CD4-positive, alpha-beta T cell (primary cell): Measurements from ENCODE around the gene GEMIN7. TPM values are rescaled to one million over a fixed set of nuclear protein-coding genes. Genes with fewer than 3 reads are reported as not detected.

ENCODE experiments used
- ATAC-seq: fragments of 200-7000 bp; cut with Tn5 transposase; one replicate; pipeline ENCODE4 v1.10.0; 2022; ENCODE audit warnings: mild to moderate bottlenecking; ENCODE audit not compliant: poor library complexity
- CTCF ChIA-PET: fragments of 350-600 bp; sonication (Branson Sonifier 250); formaldehyde crosslinking; loops from one replicate; lab custom pipeline; 2021; ENCODE audit warnings: antibody characterized with exemption, inconsistent platforms; lab: Charles Lee
- POLR2A ChIA-PET: fragments of 350-600 bp; sonication (Branson Sonifier 250); formaldehyde crosslinking; loops from one replicate; lab custom pipeline; 2021; ENCODE audit warnings: antibody characterized with exemption, inconsistent platforms; lab: Charles Lee
- DNase-seq, 14 experiments: peaks; one replicate each; pipeline ENCODE4 v3.0.0-alpha.2; 2013 to 2020; ENCODE audit warnings: mixed read lengths in 2 of 14
- H3K27ac ChIP-seq, 2 donors: one replicate each; pipeline versions ENCODE4 v1.5.1 to v1.7.0; 2013; ENCODE audit warnings: low read length in 2 of 2, low read depth in 1 of 2, mild to moderate bottlenecking in 1 of 2
- H3K27me3 ChIP-seq, 2 experiments: 1 replicate in 1 of 2; 2 replicates in 1 of 2; pipeline versions ENCODE4 v1.6.1 to v1.7.0; 2013; ENCODE audit warnings: low read length in 2 of 2, control low read depth in 1 of 2, mild to moderate bottlenecking in 1 of 2, moderate library complexity in 1 of 2; ENCODE audit not compliant: insufficient read depth in 2 of 2, control insufficient read depth in 1 of 2
- H3K36me3 ChIP-seq: one replicate; pipeline ENCODE4 v1.6.1; 2013; ENCODE audit warnings: low read length, control low read depth; ENCODE audit not compliant: insufficient read depth
- H3K4me1 ChIP-seq: one replicate; pipeline ENCODE4 v1.6.1; 2013; ENCODE audit warnings: low read length, control low read depth; ENCODE audit not compliant: insufficient read depth
- H3K4me3 ChIP-seq: one replicate; pipeline ENCODE4 v1.5.1; 2013; ENCODE audit warnings: mild to moderate bottlenecking, low read length, moderate library complexity
- H3K9me3 ChIP-seq, 2 experiments: 1 replicate in 1 of 2; 2 replicates in 1 of 2; pipeline versions ENCODE4 v1.6.1 to v1.7.0; 2013; ENCODE audit warnings: low read length in 2 of 2, mild to moderate bottlenecking in 2 of 2, control low read depth in 1 of 2, moderate library complexity in 1 of 2; ENCODE audit not compliant: control insufficient read depth in 1 of 2, insufficient read depth in 1 of 2
- H3K27ac Mint-ChIP-seq: one replicate; pipeline ENCODE4 v1.8.0; 2020; ENCODE audit warnings: mixed read lengths
- H3K27me3 Mint-ChIP-seq: one replicate; pipeline ENCODE4 v1.8.0; 2021; ENCODE audit warnings: mixed read lengths
- H3K36me3 Mint-ChIP-seq: one replicate; pipeline ENCODE4 v1.8.0; 2021; ENCODE audit warnings: low read depth, mixed read lengths
- H3K4me1 Mint-ChIP-seq: one replicate; pipeline ENCODE4 v1.8.0; 2021; ENCODE audit warnings: low read depth, mixed read lengths
- H3K4me3 Mint-ChIP-seq: one replicate; pipeline ENCODE4 v1.8.0; 2020; ENCODE audit warnings: mild to moderate bottlenecking, mixed read lengths
- H3K9me3 Mint-ChIP-seq: one replicate; pipeline ENCODE4 v1.8.0; 2020; ENCODE audit warnings: mixed read lengths
- CTCF ChIP-seq: fragments of 200-600 bp; IDR thresholded peaks from one replicate; pipeline ENCODE4 v1.8.0; 2022; ENCODE audit warnings: antibody characterized with exemption, mild to moderate bottlenecking
- intact Hi-C, 2 experiments: fragments of 100-400 bp; cut with DNase I in 1 of 2; cut with micrococcal nuclease in 1 of 2; formaldehyde crosslinking; loops; one replicate each; pipeline versions ENCODE4 v1.15.1 to v1.9.0; 2023 to 2025; cut with DNase I, micrococcal nuclease
- total RNA-seq, 174 experiments: library from RNA in 2 of 174; stranded (reverse) in 2 of 174; gene quantifications; one replicate each; pipeline ENCODE4 v1.2.3 and lab custom pipeline; 2021 to 2026

The GEMIN7 gene
- total RNA-seq, 2 experiments from 2014 or later: 4.0 to 4.8 TPM

DNA sequence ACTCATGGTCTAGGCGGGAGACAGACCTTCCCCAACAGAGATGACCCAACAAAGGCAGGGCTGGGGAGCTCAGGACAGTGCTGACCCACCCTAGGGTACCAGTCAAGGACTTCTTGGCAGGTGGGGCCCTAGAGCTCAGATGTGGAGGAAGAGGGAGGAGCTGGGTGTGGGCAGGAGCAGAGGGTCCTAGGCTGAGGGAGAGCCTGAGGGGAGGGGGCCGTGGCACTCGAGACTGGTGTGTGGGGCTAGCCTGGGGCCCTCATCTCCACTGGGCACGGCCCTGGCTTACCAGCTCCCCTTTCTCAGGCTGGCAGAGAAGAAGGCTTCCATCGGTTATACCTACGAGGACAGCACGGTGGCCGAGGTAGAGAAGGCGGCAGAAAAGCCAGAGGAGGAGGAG lies 21.6 kb upstream of the GEMIN7 start:
- intact Hi-C loops: no loop called here
- no peak for DNase-seq
- no peak for TF ChIP-seq CTCF
- POLR2A ChIA-PET: no interaction called here
- H3K9me3 Mint-ChIP-seq: no peaks in the 10 kb centered on the region
- H3K4me1 ChIP-seq: peaks cover 3% of the 10 kb centered on the region
- H3K9me3 ChIP-seq: no peaks in the 10 kb centered on the region
- peaks cover 4% of the 10 kb centered on the region for H3K4me1 Mint-ChIP-seq
- no peaks in the 10 kb centered on the region for H3K27me3 Mint-ChIP-seq
- no peak overlapping the region for H3K4me3 ChIP-seq
- ATAC-seq: no peak
- CTCF ChIA-PET: interaction anchor here (1.3 kb wide), 1 partner anchor 69 kb away, joined by 4 read pairs; no protein-coding TSS in a partner anchor
- H3K27me3 ChIP-seq: no peaks in the 10 kb centered on the region
- peaks cover 94% of the 10 kb centered on the region for H3K36me3 Mint-ChIP-seq
- no peak overlapping the region for H3K27ac ChIP-seq
- no peak overlapping the region for H3K4me3 Mint-ChIP-seq
- peaks cover 90% of the 10 kb centered on the region for H3K36me3 ChIP-seq
- H3K27ac Mint-ChIP-seq: no peak overlapping the region

DNA sequence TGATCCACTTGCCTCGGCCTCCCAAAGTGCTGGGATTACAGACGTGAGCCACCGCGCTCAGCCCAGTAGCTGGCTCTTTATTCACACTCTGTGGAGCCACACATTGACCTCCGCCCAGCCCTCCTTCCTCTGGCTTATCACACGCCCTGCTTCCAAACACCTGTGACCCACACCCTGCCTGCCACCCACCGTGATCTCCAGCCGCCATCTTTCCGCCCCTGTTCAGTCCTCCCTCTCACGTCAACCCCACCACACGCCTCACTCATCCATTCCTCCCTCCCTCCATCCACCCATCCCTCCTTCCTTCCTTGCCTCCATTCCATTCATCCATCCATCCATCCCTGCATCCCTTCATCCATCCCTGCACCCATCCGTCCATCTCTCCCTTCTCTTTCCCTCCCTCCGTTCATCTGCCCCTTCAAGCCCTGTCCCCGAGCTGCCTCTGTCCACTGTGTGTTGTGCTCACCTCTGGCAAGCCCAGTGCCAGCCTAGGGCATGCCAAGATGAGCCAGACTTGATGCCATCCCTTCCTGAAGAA lies 20.4 kb upstream of the GEMIN7 start:
- Histone ChIP-seq H3K4me3 (no peak overlapping the region), H3K27ac (no peak overlapping the region), H3K4me1 (peaks cover 3% of the 10 kb centered on the region), H3K27me3 (no peaks in the 10 kb centered on the region), H3K36me3 (peaks cover 88% of the 10 kb centered on the region), H3K9me3 (no peaks in the 10 kb centered on the region)
- Mint-ChIP-seq H3K27ac (no peak overlapping the region), H3K9me3 (no peaks in the 10 kb centered on the region), H3K4me3 (no peak overlapping the region), H3K36me3 (peaks cover 93% of the 10 kb centered on the region), H3K27me3 (no peaks in the 10 kb centered on the region), H3K4me1 (peaks cover 4% of the 10 kb centered on the region)
- POLR2A ChIA-PET: interaction anchor here (1.1 kb wide), 1 partner anchor 34 kb away, joined by 4 read pairs; the partner anchor contains the start of gene PPP1R37
- TF ChIP-seq CTCF: no peak
- ATAC-seq: no peak
- intact Hi-C loops: loop anchor here (1.0 to 2.0 kb wide), 4 partner anchors 42 to 156 kb away; no protein-coding TSS in a partner anchor
- CTCF ChIA-PET: interaction anchor here (0.5 to 2.0 kb wide), 26 partner anchors 9 to 155 kb away, joined by 3 to 34 read pairs (median 4); partner anchors contain the start of genes APOE, CLASRP, CLPTM1 and PPP1R37
- no peak for DNase-seq

- POLR2A ChIA-PET: interaction anchor here (0.6 to 1.1 kb wide), 3 partner anchors 20 to 1603 kb away, joined by 3 to 4 read pairs (median 4); partner anchors contain the start of gene PPP1R37
- peaks cover 89% of the 10 kb centered on the region for H3K36me3 Mint-ChIP-seq
- no peaks in the 10 kb centered on the region for H3K27me3 Mint-ChIP-seq
These were observed 19.6 kb upstream of the GEMIN7 start for GRCh38 chr19:45059258-45059965.

More at GRCh38 chr19:45059258-45059965, 19.6 kb upstream of the GEMIN7 start:
- Histone ChIP-seq H3K4me3 (no peak overlapping the region), H3K27ac (no peak overlapping the region), H3K9me3 (no peaks in the 10 kb centered on the region), H3K27me3 (no peaks in the 10 kb centered on the region), H3K4me1 (peaks cover 3% of the 10 kb centered on the region), H3K36me3 (peaks cover 87% of the 10 kb centered on the region)
- Mint-ChIP-seq H3K27ac (no peak overlapping the region), H3K9me3 (no peaks in the 10 kb centered on the region), H3K4me3 (no peak overlapping the region), H3K4me1 (peaks cover 4% of the 10 kb centered on the region)
- peak; percentile 87 for TF ChIP-seq CTCF
- CTCF ChIA-PET: interaction anchor here (0.5 to 2.0 kb wide), 28 partner anchors 9 to 156 kb away, joined by 3 to 34 read pairs (median 4); partner anchors contain the start of genes APOE, CLASRP, CLPTM1 and PPP1R37
- DNase-seq (peak; percentile 71 to 91 (median 84)), ATAC-seq (peak; percentile 93)
- intact Hi-C loops: loop anchor here (1.0 to 2.0 kb wide), 4 partner anchors 43 to 157 kb away; no protein-coding TSS in a partner anchor
